ENCODE data around the gene TUBG2. TPM values are rescaled to one million over a fixed set of nuclear protein-coding genes. Genes with fewer than 3 reads are reported as not detected.
"Not testable (repeated sequence)": the region's sequence is repeated elsewhere in the genome, so short reads cannot be mapped to it uniquely, and the experiment has no call there.

The TUBG2 gene
- total RNA-seq, 4 donors from 2014 or later: 20.4 to 38.7 (median 24.4) TPM

DNA sequence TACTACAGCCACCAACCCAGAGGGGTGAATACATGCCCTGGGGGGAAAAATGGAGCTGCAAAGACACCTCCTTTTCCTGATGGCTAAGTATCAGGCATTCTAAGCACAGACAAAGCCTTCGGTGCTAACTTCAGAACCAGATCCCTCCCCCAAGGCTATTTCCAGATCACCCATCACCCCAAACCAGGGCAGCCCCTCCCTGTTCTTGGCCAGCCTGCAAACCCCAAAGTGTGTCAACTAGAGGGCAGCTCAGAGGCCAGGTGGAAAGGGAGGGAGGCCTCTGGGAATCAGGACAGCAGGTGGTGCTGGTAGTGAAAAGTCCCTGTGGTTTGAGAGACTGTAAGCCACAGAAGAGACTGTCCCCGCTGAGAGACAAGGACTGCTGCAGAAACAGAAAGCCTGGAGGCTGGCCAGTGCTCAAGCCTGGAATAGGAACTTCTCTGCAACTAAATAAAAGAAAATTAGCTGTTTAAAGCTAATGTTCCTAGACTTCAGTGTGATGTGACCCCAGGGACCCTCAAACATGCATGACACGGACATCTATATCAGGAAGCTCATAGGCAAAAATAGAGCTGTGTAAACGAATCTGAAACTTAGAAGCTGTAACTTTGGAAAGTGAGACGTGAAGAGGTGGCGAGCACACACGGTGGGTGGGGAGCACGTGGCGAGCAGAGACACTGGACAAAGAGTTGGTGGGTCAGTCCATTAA is 40.5 kb upstream of the TUBG2 start:
- 51 to 54% methylated on average over 9 of the region's 9 CpGs for WGBS, 2 donors

DNA sequence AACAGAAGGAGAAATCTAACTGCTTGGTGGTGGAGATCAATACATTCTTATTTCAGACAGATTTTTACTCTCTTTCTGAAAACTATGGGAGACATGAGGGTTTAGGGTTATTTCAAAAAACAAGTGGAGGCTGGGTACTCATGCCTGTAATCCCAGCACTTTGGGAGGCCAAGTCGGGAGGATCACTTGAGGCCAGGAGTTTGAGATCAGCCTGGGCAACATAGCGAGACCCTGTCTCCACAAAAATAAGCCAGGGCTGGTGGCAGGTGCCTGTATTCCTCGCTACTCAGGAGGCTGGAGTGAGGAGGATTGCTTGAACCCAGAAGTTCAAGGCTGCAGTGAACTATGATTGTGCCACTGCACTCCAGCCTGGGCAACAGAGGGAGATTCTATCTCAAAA is 37.1 kb upstream of the TUBG2 start:
- H3K27me3 ChIP-seq; intact Hi-C loops (cut with DNase I); H3K36me3 ChIP-seq; DNase-seq; H3K4me1 ChIP-seq; H3K9me3 ChIP-seq; H3K27ac ChIP-seq; H3K4me3 ChIP-seq (replicated peaks in 1 of 3): not testable (repeated sequence)
- WGBS, 2 donors: 90 to 96% methylated on average over 3 of the region's 3 CpGs

More for the DNA sequence above, 40.5 kb upstream of the TUBG2 start:
- intact Hi-C loops (cut with DNase I): no loop called here
- DNase-seq: peak; percentile 51 to 54
- Histone ChIP-seq H3K27me3 (no peaks in the 10 kb centered on the region), H3K9me3 (no peaks in the 10 kb centered on the region), H3K27ac (no peak overlapping the region), H3K4me3 (replicated peaks in 1 of 3) (no peak overlapping the region), H3K36me3 (peaks cover 5 to 18% of the 10 kb centered on the region in 2 donors), H3K4me1 (peaks cover 4 to 8% of the 10 kb centered on the region in 2 donors)
- TF ChIP-seq, protein P1, sequence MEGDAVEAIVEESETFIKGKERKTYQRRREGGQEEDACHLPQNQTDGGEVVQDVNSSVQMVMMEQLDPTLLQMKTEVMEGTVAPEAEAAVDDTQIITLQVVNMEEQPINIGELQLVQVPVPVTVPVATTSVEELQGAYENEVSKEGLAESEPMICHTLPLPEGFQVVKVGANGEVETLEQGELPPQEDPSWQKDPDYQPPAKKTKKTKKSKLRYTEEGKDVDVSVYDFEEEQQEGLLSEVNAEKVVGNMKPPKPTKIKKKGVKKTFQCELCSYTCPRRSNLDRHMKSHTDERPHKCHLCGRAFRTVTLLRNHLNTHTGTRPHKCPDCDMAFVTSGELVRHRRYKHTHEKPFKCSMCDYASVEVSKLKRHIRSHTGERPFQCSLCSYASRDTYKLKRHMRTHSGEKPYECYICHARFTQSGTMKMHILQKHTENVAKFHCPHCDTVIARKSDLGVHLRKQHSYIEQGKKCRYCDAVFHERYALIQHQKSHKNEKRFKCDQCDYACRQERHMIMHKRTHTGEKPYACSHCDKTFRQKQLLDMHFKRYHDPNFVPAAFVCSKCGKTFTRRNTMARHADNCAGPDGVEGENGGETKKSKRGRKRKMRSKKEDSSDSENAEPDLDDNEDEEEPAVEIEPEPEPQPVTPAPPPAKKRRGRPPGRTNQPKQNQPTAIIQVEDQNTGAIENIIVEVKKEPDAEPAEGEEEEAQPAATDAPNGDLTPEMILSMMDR (IDR thresholded peaks at IDR 0.05): peak in 3 of 6 experiments; percentile 17 to 26 (median 17)
- no peak for TF ChIP-seq POLR2A (IDR thresholded peaks at IDR 0.05)

DNA sequence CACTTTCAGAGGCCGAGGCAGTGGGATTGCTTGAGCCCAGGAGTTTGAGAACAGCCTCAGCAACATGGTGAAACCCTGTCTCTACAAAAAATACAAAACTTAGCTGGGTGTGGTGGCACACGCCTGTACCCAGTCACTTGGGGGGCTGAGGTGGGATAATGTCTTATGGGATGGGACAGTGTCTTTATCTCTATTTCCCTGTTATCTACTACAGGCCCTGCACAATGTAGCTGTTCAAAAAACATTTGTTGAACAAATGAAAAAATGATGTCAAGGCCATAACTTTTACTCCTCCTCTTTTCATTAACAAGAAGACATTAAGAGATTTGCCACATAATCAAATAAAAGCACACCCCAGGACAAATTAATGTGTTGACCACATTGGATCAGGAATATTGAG is 35.8 kb upstream of the TUBG2 start:
- intact Hi-C loops (cut with DNase I): no loop called here
- Histone ChIP-seq H3K36me3 (no peaks in the 10 kb centered on the region), H3K9me3 (no peaks in the 10 kb centered on the region), H3K4me1 (peaks cover 2 to 5% of the 10 kb centered on the region in 2 donors), H3K27me3 (no peaks in the 10 kb centered on the region), H3K27ac (no peak overlapping the region), H3K4me3 (replicated peaks in 1 of 3) (no peak overlapping the region)
- WGBS, 2 donors: 95% methylated on average over 2 of the region's 2 CpGs
- no peak for DNase-seq
- TF ChIP-seq POLR2A (IDR thresholded peaks at IDR 0.05): no peak
- TF ChIP-seq, protein P1 (IDR thresholded peaks at IDR 0.05): no peak

DNA sequence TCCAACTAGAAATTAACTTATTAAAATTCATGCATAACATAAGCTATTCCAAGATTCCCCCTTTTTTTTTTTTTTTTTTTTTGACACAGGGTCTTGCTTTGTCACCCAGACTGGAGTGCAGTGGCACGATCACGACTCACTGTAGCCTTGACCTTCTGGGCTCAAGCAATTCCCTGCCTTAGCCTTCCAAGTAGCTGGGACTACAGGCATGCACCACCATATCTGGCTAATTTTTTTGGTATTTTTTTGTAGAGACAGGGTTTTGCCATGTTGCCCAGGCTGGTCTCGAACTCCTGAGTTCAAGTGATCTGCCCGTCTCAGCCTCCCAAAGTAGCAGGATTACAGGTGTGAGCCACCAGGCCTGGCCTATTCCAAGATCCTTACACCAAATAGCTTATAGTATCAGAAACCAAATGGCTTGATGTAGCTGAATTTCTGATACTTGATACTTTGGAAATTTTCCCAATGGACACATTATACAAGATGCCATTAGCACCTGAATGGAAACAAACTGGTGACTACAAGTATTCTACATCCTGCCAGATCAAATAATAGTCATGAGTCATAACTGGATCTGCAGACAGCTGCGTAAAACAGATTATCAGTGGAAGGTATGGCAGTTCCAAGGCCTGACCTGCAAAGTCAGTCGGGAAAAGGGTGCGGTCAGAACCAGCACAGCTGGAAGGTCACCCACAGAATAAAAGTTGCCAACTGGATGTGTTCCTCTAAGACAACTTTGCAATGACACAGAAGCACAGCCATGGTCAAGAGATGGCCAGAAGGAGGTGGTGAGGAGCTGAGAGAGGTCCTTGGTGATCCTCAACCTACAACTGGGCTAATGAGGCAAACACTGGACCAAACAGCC is 35.1 kb upstream of the TUBG2 start:
- no peak for DNase-seq

DNA sequence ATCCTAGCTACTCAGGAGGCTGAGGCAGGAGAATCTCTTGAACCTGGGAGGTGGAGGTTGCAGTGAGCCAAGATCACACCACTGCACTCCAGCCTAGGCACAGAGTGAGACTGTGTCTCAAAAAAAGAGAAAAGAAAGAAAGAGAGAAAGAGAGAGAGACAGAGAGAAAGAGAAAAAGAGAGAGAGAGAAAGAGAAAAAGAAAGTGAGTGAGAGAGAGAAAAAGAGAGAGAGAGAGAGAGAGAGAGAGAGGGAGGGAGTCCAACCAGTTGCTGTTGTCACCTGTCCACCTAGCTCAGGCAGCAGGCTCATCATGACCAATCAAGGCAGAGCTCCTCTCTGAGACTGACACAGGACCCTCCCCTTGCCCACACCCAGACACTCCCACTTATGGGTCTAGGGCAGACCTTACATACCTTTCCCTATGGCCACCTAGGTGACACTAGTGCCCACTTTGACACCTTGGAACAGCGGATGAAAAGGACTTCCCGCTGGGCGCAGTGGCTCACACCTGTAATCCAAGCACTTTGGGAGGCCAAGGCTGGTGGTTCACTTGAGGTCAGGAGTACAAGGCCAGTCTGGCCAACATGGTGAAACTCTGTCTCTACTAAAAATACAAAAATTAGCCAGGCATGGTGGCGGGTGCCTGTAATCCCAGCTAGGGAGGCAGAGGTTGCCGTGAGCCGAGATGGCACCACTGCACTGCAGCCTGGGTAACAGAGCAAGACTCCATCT is 31.9 kb upstream of the TUBG2 start:
- H3K4me3 ChIP-seq (replicated peaks in 1 of 3); intact Hi-C loops (cut with DNase I); H3K9me3 ChIP-seq; H3K36me3 ChIP-seq; H3K4me1 ChIP-seq; H3K27ac ChIP-seq; H3K27me3 ChIP-seq; DNase-seq: not testable (repeated sequence)
- WGBS, 2 donors: 86 to 90% methylated on average over 4 to 6 of the region's 6 CpGs

More for the DNA sequence above, 35.1 kb upstream of the TUBG2 start:
- Histone ChIP-seq H3K27ac (no peak overlapping the region), H3K4me1 (no peaks in the 10 kb centered on the region), H3K27me3 (no peaks in the 10 kb centered on the region), H3K36me3 (no peaks in the 10 kb centered on the region), H3K9me3 (no peaks in the 10 kb centered on the region), H3K4me3 (replicated peaks in 1 of 3) (no peak overlapping the region)
- WGBS, 2 donors: 90 to 93% methylated on average over 7 of the region's 7 CpGs
- TF ChIP-seq POLR2A (IDR thresholded peaks at IDR 0.05): no peak
- TF ChIP-seq, protein P1 (IDR thresholded peaks at IDR 0.05): no peak
- intact Hi-C loops (cut with DNase I): no loop called here

Measured in thyroid gland (tissue), 4 donors.